Upper lobe of left lung (tissue), 4 donors: Measurements from ENCODE around the gene DGCR8.

ENCODE experiments used
- EP300 ChIP-seq, 4 donors: sonication (generic); formaldehyde crosslinking; IDR thresholded peaks; one replicate each; pipeline ENCODE4 v1.5.1; 2017; ENCODE audit warnings: antibody characterized with exemption in 4 of 4, control low read depth in 2 of 4
- POLR2AphosphoS5 ChIP-seq, 2 donors: sonication (generic); formaldehyde crosslinking; IDR thresholded peaks; one replicate each; pipeline ENCODE4 v1.5.1; 2017; ENCODE audit warnings: antibody characterized with exemption in 2 of 2
- TF ChIP-seq, protein P1 (sequence below), 6 experiments: fragments of 450-650 bp in 4 of 6; fragments of 200-600 bp in 2 of 6; sonication (generic) in 2 of 6; IDR thresholded peaks; one replicate each; pipeline ENCODE4 v1.5.1; 2016 to 2019; ENCODE audit warnings: antibody characterized with exemption in 6 of 6

- TF ChIP-seq POLR2AphosphoS5 (IDR thresholded peaks at IDR 0.05) (no peak), EP300 (IDR thresholded peaks at IDR 0.05) (no peak)
- TF ChIP-seq, protein P1, sequence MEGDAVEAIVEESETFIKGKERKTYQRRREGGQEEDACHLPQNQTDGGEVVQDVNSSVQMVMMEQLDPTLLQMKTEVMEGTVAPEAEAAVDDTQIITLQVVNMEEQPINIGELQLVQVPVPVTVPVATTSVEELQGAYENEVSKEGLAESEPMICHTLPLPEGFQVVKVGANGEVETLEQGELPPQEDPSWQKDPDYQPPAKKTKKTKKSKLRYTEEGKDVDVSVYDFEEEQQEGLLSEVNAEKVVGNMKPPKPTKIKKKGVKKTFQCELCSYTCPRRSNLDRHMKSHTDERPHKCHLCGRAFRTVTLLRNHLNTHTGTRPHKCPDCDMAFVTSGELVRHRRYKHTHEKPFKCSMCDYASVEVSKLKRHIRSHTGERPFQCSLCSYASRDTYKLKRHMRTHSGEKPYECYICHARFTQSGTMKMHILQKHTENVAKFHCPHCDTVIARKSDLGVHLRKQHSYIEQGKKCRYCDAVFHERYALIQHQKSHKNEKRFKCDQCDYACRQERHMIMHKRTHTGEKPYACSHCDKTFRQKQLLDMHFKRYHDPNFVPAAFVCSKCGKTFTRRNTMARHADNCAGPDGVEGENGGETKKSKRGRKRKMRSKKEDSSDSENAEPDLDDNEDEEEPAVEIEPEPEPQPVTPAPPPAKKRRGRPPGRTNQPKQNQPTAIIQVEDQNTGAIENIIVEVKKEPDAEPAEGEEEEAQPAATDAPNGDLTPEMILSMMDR (IDR thresholded peaks at IDR 0.05), result no peak
Observed at GRCh38 chr22:20090730-20091240, 10.7 kb downstream of the DGCR8 start.
